OCI-LY7 (cell line): ENCODE measurements around the gene CIC. TPM values are rescaled to one million over a fixed set of nuclear protein-coding genes. Genes with fewer than 3 reads are reported as not detected.

ENCODE experiments used
- BruUV-seq: library from RNA; stranded (reverse); fragments of 400-500 nt; replicated peaks from 2 replicates; lab custom pipeline; 2021; lab: Mats Ljungman, UMichigan
- CTCF ChIA-PET: fragments of 300-600 bp; sonication (Branson Sonifier 250); formaldehyde crosslinking; loops from one replicate; lab custom pipeline; 2022; ENCODE audit warnings: antibody characterized with exemption; ENCODE audit not compliant: unreplicated experiment; lab: Charles Lee
- POLR2A ChIA-PET: fragments of 300-600 bp; sonication (Branson Sonifier 250); formaldehyde crosslinking; loops from one replicate; lab custom pipeline; 2022; ENCODE audit warnings: antibody characterized with exemption; lab: Charles Lee
- DNase-seq: peaks from one replicate; pipeline ENCODE4 v3.0.0-alpha.2; 2015; ENCODE audit warnings: low spot score
- H2AFZ ChIP-seq: fragments of 200-600 bp; sonication (generic), shearing (Covaris generic); 2 replicates; pipeline ENCODE4 v1.6.1; 2014; ENCODE audit warnings: mild to moderate bottlenecking, antibody characterized with exemption, low read length, moderate library complexity
- H3K27ac ChIP-seq: fragments of 200-600 bp; sonication (generic); 2 replicates; pipeline ENCODE4 v1.5.1; 2014; ENCODE audit warnings: mixed run types, low read depth, mild to moderate bottlenecking, moderate library complexity, low read length, inconsistent platforms; ENCODE audit not compliant: poor library complexity, severe bottlenecking
- H3K36me3 ChIP-seq: fragments of 200-600 bp; sonication (generic); 2 replicates; pipeline ENCODE4 v1.6.1; 2014; ENCODE audit warnings: mild to moderate bottlenecking, antibody characterized with exemption, low read length, moderate library complexity, mixed read lengths; ENCODE audit not compliant: insufficient read depth
- H3K4me1 ChIP-seq: fragments of 200-600 bp; sonication (generic); 2 replicates; pipeline ENCODE4 v1.5.1; 2014; ENCODE audit warnings: mild to moderate bottlenecking, low read length; ENCODE audit not compliant: insufficient read depth, poor library complexity, severe bottlenecking
- H3K4me2 ChIP-seq: fragments of 200-600 bp; sonication (generic); 2 replicates; pipeline ENCODE4 v1.6.1; 2014; ENCODE audit warnings: mild to moderate bottlenecking, low read length
- H3K4me3 ChIP-seq: fragments of 200-600 bp; sonication (generic); 2 replicates; pipeline ENCODE4 v1.5.1; 2014; ENCODE audit warnings: mild to moderate bottlenecking, low read depth, low read length; ENCODE audit not compliant: poor library complexity, severe bottlenecking
- H3K79me2 ChIP-seq: fragments of 200-600 bp; sonication (generic); 2 replicates; pipeline ENCODE4 v1.6.1; 2016; ENCODE audit warnings: low read depth, mild to moderate bottlenecking, low read length, moderate library complexity, mixed read lengths; ENCODE audit not compliant: insufficient read depth
- H3K9me2 ChIP-seq: fragments of 200-600 bp; sonication (generic); 2 replicates; pipeline ENCODE4 v1.6.1; 2016; ENCODE audit warnings: mild to moderate bottlenecking, low read length, mixed read lengths; ENCODE audit not compliant: insufficient read depth
- H3K9me3 ChIP-seq: fragments of 200-600 bp; sonication (generic); 2 replicates; pipeline ENCODE4 v1.6.1; 2014; ENCODE audit warnings: mild to moderate bottlenecking, mixed run types, low read length, mixed read lengths
- H4K20me1 ChIP-seq: fragments of 200-600 bp; sonication (generic); 2 replicates; pipeline ENCODE4 v1.6.1; 2014; ENCODE audit warnings: mild to moderate bottlenecking, antibody characterized with exemption, low read length, moderate library complexity, mixed read lengths; ENCODE audit not compliant: insufficient read depth
- CTCF ChIP-seq: fragments of 200-600 bp; sonication (generic); conservative IDR thresholded peaks from 2 replicates; pipeline ENCODE4 v1.5.1; 2014; ENCODE audit warnings: mild to moderate bottlenecking, antibody characterized with exemption, low read length, moderate library complexity, mixed read lengths
- EZH2phosphoT487 ChIP-seq: fragments of 200-600 bp; sonication (generic); IDR thresholded peaks from 2 replicates; pipeline ENCODE4 v1.6.1; 2018; ENCODE audit warnings: low read depth, borderline replicate concordance, mild to moderate bottlenecking, mixed run types, antibody characterized with exemption, low read length, moderate library complexity, mixed read lengths
- intact Hi-C: fragments of 100-400 bp; cut with micrococcal nuclease; formaldehyde crosslinking; loops from one replicate; pipeline ENCODE4 v1.10.0; 2022; ENCODE audit not compliant: unreplicated experiment
- total RNA-seq, 2 experiments: library from RNA; depleted of rRNA in 1 of 2; stranded (reverse); fragments of >200 nt in 1 of 2; shearing (Covaris generic) in 1 of 2; gene quantifications; 2 replicates each; pipeline ENCODE4 v1.2.3, GENCODE V29; 2014 to 2022

The CIC gene
- total RNA-seq, 2 experiments from 2014 or later, result 26.8 to 48.2 TPM

- CTCF ChIA-PET, result no interaction called here
- H3K4me1 ChIP-seq, result peaks cover 23% of the 10 kb centered on the region
These were observed 3.9 kb downstream of the CIC start for GRCh38 chr19:42272989-42273406.

GRCh38 chr19:42273407-42274064, 4.5 kb downstream of the CIC start:
- no peak overlapping the region for H3K4me3 ChIP-seq
- intact Hi-C loops, result no loop called here
- BruUV-seq, result no TSS peak
- H3K9me2 ChIP-seq, result no peaks in the 10 kb centered on the region
- no peak overlapping the region for H2AFZ ChIP-seq
- ChIA-PET POLR2A (no interaction called here), CTCF (no interaction called here)
- H3K27ac ChIP-seq, result no peak overlapping the region
- H3K36me3 ChIP-seq, result 0 out of 2 replicates have a peak, but pooled peaks cover 8% of the 10 kb centered on the region
- H3K4me2 ChIP-seq, result no peak overlapping the region
- peaks cover 28% of the 10 kb centered on the region for H3K4me1 ChIP-seq
- H3K79me2 ChIP-seq, result peaks cover 9% of the 10 kb centered on the region; the same call in 1 of the 2 replicates
- TF ChIP-seq EZH2phosphoT487 (no peak), CTCF (no peak)
- no peaks in the 10 kb centered on the region for H4K20me1 ChIP-seq
- DNase-seq, result no peak
- H3K9me3 ChIP-seq, result no peaks in the 10 kb centered on the region

More at GRCh38 chr19:42272989-42273406, 3.9 kb downstream of the CIC start:
- DNase-seq, result no peak
- Histone ChIP-seq H3K9me3 (no peaks in the 10 kb centered on the region), H3K36me3 (0 out of 2 replicates have a peak, but pooled peaks cover 8% of the 10 kb centered on the region), H3K4me3 (no peak overlapping the region), H3K27ac (no peak overlapping the region), H3K9me2 (no peaks in the 10 kb centered on the region), H2AFZ (no peak overlapping the region), H3K4me2 (no peak overlapping the region), H4K20me1 (no peaks in the 10 kb centered on the region), H3K79me2 (peaks cover 9% of the 10 kb centered on the region; the same call in 1 of the 2 replicates)
- intact Hi-C loops, result no loop called here
- POLR2A ChIA-PET, result no interaction called here
- TF ChIP-seq CTCF, result no peak
- TF ChIP-seq EZH2phosphoT487, result no peak
- no TSS peak for BruUV-seq

GRCh38 chr19:42274065-42274682, 5.1 kb downstream of the CIC start:
- Histone ChIP-seq H4K20me1 (no peaks in the 10 kb centered on the region), H3K27ac (no peak overlapping the region), H3K4me2 (no peak overlapping the region), H3K36me3 (0 out of 2 replicates have a peak, but pooled peaks cover 8% of the 10 kb centered on the region), H3K4me3 (no peak overlapping the region), H3K9me3 (no peaks in the 10 kb centered on the region), H3K4me1 (peaks cover 34% of the 10 kb centered on the region), H2AFZ (no peak overlapping the region), H3K9me2 (no peaks in the 10 kb centered on the region), H3K79me2 (peaks cover 9% of the 10 kb centered on the region; the same call in 1 of the 2 replicates)
- intact Hi-C loops, result no loop called here
- POLR2A ChIA-PET, result no interaction called here
- CTCF ChIA-PET, result no interaction called here
- BruUV-seq, result no TSS peak
- TF ChIP-seq EZH2phosphoT487 (no peak), CTCF (no peak)
- no peak for DNase-seq
